ENCODE results near the gene WSCD2.

The WSCD2 gene

DNA sequence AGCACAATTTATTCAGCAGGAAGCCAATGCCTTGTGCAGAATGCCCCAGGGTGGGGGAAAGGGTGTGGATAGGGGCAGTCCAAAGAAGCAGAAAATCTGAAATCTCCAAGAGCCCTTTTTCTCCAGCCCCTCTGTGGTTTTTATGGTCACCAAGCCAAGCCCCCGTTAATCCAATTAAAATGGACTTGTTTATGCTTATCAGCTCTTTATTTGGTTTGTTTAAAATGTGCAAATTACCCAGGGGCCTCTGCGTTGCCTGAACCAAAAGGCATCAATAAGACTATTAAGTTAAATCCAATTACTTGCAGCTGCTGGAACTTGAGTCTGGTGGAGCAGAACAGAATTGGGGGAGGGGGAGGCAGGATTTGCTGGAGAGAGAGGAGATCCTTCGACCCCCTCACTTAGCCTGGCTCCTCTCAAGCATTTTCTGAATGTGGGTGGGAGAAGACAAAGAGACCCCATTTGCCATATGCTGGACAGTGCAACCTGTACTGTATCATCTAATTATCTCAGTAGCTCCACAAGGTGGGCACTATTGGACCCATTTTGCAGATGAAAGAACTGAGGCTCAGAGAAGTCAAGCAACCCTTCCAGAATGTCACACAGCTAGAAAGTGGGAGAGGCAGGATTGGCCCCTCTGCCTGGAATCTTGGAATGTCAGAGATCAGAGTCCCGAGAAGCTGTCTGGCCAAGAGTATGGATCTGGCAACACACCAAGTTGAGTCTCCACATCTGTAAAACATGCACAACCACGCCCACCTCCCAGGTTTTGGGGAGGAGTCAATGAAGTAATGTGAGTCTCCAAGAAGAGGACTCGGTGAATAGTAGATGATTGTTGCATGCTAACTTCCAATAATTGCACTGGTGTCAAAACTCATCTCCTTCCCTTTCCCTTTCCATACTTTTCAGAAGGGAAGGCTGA is 143.1 kb downstream of the WSCD2 start:
- no peaks in the 10 kb centered on the region for H3K36me3 ChIP-seq (ENCODE audit: control insufficient read depth in 5 of 5, insufficient read depth in 5 of 5, low read length in 5 of 5)
- no peak overlapping the region for H3K4me3 ChIP-seq (ENCODE audit: low read depth in 1 of 5, low read length in 5 of 5)

DNA sequence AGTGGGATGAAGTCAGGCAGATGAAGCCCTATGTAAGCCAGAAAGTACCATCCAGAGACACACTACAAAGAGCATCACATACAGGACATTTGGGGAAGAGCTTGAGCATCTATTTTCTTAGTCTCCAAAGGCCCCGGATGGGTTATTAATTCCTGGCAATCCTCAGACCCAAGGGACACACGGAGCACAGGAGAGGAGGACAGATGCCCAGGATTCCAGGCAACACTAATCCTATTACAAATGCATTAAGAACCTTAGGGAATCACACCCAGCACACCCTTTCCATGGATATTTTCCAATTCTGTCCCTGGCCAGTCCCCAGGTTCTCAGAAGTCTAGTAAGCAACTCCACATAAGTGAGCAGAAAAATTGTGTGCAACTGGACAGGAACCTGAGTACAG is 144.1 kb downstream of the WSCD2 start:
- H3K4me1 ChIP-seq (ENCODE audit: control insufficient read depth in 5 of 5, insufficient read depth in 5 of 5, low read length in 5 of 5) = peaks cover 0 to 11% (median 0%) of the 10 kb centered on the region in 5 donors
- no peaks in the 10 kb centered on the region for H3K36me3 ChIP-seq (ENCODE audit: control insufficient read depth in 5 of 5, insufficient read depth in 5 of 5, low read length in 5 of 5)
- H3K27me3 ChIP-seq (ENCODE audit: control insufficient read depth in 5 of 5, insufficient read depth in 4 of 5, low read length in 5 of 5) = peaks cover 0 to 2% (median 0%) of the 10 kb centered on the region in 5 donors
- no peak overlapping the region for H3K9ac ChIP-seq (ENCODE audit: low read length in 5 of 5)
- no peak overlapping the region for H3K4me3 ChIP-seq (ENCODE audit: low read depth in 1 of 5, low read length in 5 of 5)
- peaks cover 0 to 5% (median 0%) of the 10 kb centered on the region in 5 donors for H3K9me3 ChIP-seq (ENCODE audit: control insufficient read depth in 5 of 5, low read length in 5 of 5)
- H3K27ac ChIP-seq (ENCODE audit: low read depth, low read length) = no peak overlapping the region

More for the DNA sequence above, 143.1 kb downstream of the WSCD2 start:
- Histone ChIP-seq H3K27ac (ENCODE audit: low read depth, low read length) (no peak overlapping the region), H3K4me1 (ENCODE audit: control insufficient read depth in 5 of 5, insufficient read depth in 5 of 5, low read length in 5 of 5) (peaks cover 0 to 11% (median 0%) of the 10 kb centered on the region in 5 donors), H3K9me3 (ENCODE audit: control insufficient read depth in 5 of 5, low read length in 5 of 5) (peaks cover 0 to 5% (median 0%) of the 10 kb centered on the region in 5 donors), H3K9ac (ENCODE audit: low read length in 5 of 5) (no peak overlapping the region), H3K27me3 (ENCODE audit: control insufficient read depth in 5 of 5, insufficient read depth in 4 of 5, low read length in 5 of 5) (peaks cover 0 to 2% (median 0%) of the 10 kb centered on the region in 5 donors)

DNA sequence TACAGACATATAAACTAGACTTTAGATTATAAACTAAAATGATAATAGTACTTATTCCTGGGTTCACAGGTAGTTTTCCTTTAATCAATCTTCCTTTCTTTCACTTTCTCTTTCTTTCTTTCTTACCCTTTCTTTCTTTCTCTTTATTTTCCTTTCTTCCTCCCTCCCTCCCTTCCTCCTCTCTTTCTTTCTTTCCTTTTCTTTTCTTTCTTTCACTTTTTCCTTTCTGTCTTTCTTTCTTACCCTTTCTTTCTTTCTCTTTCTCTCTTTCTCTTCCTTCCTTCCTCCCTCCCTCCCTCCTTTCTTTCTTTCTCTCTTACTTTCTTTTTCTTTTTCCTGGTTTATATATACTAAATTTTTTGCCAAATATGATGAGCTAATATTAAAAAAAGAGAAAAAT is 148.5 kb downstream of the WSCD2 start:
- H3K27me3 ChIP-seq (ENCODE audit: control insufficient read depth in 5 of 5, insufficient read depth in 4 of 5, low read length in 5 of 5) = peaks cover 0 to 3% (median 2%) of the 10 kb centered on the region in 5 donors
- peaks cover 0 to 5% (median 0%) of the 10 kb centered on the region in 5 donors for H3K9me3 ChIP-seq (ENCODE audit: control insufficient read depth in 5 of 5, low read length in 5 of 5)
- H3K27ac ChIP-seq (ENCODE audit: low read depth, low read length) = no peak overlapping the region
- H3K4me1 ChIP-seq (ENCODE audit: control insufficient read depth in 5 of 5, insufficient read depth in 5 of 5, low read length in 5 of 5) = peaks cover 0 to 6% (median 4%) of the 10 kb centered on the region in 5 donors
- H3K9ac ChIP-seq (ENCODE audit: low read length in 5 of 5) = no peak overlapping the region
- H3K36me3 ChIP-seq (ENCODE audit: control insufficient read depth in 5 of 5, insufficient read depth in 5 of 5, low read length in 5 of 5) = no peaks in the 10 kb centered on the region
- H3K4me3 ChIP-seq (ENCODE audit: low read depth in 1 of 5, low read length in 5 of 5) = no peak overlapping the region

DNA sequence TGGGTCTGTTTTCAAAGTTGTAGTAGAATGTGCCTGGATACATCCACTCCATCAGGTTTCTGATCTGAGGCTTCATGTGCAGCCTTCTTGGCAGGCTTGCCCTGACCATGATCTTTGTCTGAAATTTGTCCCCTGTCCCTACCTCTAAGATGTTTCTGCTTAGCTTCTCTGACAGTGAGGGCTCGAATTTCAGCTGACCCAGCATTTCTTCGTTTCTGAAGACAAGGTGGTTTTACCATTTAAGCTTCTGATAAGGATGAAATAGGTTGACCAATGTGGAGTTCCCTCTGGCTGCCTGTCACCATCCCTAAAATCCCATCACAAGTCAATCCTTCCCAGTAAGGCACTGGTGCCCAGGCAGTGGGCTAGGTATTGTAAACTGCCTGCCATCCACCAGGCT is 153.1 kb downstream of the WSCD2 start:
- peaks cover 0 to 13% (median 4%) of the 10 kb centered on the region in 5 donors for H3K4me1 ChIP-seq (ENCODE audit: control insufficient read depth in 5 of 5, insufficient read depth in 5 of 5, low read length in 5 of 5)
- H3K27me3 ChIP-seq (ENCODE audit: control insufficient read depth in 5 of 5, insufficient read depth in 4 of 5, low read length in 5 of 5) = peaks cover 0 to 3% (median 0%) of the 10 kb centered on the region in 5 donors
- H3K9me3 ChIP-seq (ENCODE audit: control insufficient read depth in 5 of 5, low read length in 5 of 5) = no peaks in the 10 kb centered on the region
- no peak overlapping the region for H3K4me3 ChIP-seq (ENCODE audit: low read depth in 1 of 5, low read length in 5 of 5)
- no peaks in the 10 kb centered on the region for H3K36me3 ChIP-seq (ENCODE audit: control insufficient read depth in 5 of 5, insufficient read depth in 5 of 5, low read length in 5 of 5)
- H3K9ac ChIP-seq (ENCODE audit: low read length in 5 of 5) = no peak overlapping the region
- no peak overlapping the region for H3K27ac ChIP-seq (ENCODE audit: low read depth, low read length)

DNA sequence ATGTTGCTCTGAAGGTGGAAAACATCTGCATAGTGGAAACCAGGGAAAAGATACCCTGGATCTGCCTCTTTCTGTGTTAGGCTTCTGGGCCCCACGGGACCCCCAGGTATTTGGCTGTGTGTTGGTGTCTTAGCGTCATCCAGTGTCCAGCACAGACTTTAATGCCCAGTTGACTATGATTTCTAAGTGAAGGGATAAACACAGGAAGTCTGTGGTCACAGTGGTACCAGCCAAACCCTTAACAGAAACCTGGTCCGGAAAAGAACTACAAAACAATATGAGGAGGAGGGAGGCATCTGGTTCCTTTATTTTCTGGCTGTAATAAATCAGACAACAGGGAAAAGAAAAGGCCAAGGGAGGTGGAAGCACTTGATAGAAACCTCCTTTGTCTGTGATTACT is 153.6 kb downstream of the WSCD2 start:
- H3K9ac ChIP-seq (ENCODE audit: low read length in 5 of 5) = no peak overlapping the region

DNA sequence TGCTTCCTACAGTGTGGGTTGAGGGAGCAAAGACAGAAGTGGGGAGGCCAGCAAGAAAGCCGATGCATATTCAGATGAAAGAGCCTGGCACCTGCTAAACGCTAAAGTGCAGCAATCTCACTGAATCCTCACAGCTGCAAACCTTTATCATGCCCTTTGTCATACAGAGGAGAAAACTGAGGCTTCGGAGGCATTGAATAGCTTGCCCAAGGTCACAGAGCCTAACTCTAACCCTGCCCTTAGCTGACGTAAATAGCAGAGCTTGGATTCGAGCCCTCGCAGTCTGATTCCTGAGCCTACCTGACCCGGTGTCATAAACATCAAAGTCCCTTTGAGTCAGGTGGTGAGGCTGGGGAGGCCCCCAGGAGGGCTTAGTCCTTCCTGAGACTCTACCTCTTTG is 155.1 kb downstream of the WSCD2 start:
- Histone ChIP-seq H3K27me3 (ENCODE audit: control insufficient read depth in 5 of 5, insufficient read depth in 4 of 5, low read length in 5 of 5) (peaks cover 0 to 5% (median 3%) of the 10 kb centered on the region in 5 donors), H3K36me3 (ENCODE audit: control insufficient read depth in 5 of 5, insufficient read depth in 5 of 5, low read length in 5 of 5) (no peaks in the 10 kb centered on the region), H3K9me3 (ENCODE audit: control insufficient read depth in 5 of 5, low read length in 5 of 5) (no peaks in the 10 kb centered on the region), H3K4me1 (ENCODE audit: control insufficient read depth in 5 of 5, insufficient read depth in 5 of 5, low read length in 5 of 5) (peaks cover 0 to 23% (median 9%) of the 10 kb centered on the region in 5 donors), H3K9ac (ENCODE audit: low read length in 5 of 5) (no peak overlapping the region), H3K4me3 (ENCODE audit: low read depth in 1 of 5, low read length in 5 of 5) (no peak overlapping the region), H3K27ac (ENCODE audit: low read depth, low read length) (no peak overlapping the region)

More for the DNA sequence above, 153.6 kb downstream of the WSCD2 start:
- peaks cover 0 to 3% (median 0%) of the 10 kb centered on the region in 5 donors for H3K27me3 ChIP-seq (ENCODE audit: control insufficient read depth in 5 of 5, insufficient read depth in 4 of 5, low read length in 5 of 5)
- no peaks in the 10 kb centered on the region for H3K9me3 ChIP-seq (ENCODE audit: control insufficient read depth in 5 of 5, low read length in 5 of 5)
- H3K27ac ChIP-seq (ENCODE audit: low read depth, low read length) = no peak overlapping the region
- H3K36me3 ChIP-seq (ENCODE audit: control insufficient read depth in 5 of 5, insufficient read depth in 5 of 5, low read length in 5 of 5) = no peaks in the 10 kb centered on the region
- peaks cover 0 to 13% (median 4%) of the 10 kb centered on the region in 5 donors for H3K4me1 ChIP-seq (ENCODE audit: control insufficient read depth in 5 of 5, insufficient read depth in 5 of 5, low read length in 5 of 5)
- no peak overlapping the region for H3K4me3 ChIP-seq (ENCODE audit: low read depth in 1 of 5, low read length in 5 of 5)

DNA sequence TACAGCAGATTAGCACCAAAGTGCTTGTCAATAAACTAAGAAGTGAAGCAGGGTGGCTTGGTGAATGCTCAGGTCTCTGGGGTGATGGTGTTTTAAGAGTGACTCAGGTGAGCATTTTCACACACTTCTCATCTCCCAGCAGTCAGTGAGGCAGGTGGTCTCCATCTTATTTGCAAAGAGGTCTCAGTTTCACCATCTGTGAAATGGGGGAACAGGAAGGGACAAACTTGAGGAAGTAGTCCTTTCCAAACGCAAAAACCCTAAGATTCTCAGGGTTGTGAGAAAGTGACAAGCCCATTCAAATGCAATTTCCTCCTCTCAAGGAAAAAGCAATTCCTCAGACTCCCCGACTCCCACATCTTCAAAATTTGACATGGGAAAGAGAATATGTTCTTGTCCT is 155.9 kb downstream of the WSCD2 start:
- Histone ChIP-seq H3K4me3 (ENCODE audit: low read depth in 1 of 5, low read length in 5 of 5) (no peak overlapping the region), H3K36me3 (ENCODE audit: control insufficient read depth in 5 of 5, insufficient read depth in 5 of 5, low read length in 5 of 5) (peaks cover 0 to 3% (median 0%) of the 10 kb centered on the region in 5 donors), H3K27ac (ENCODE audit: low read depth, low read length) (no peak overlapping the region), H3K27me3 (ENCODE audit: control insufficient read depth in 5 of 5, insufficient read depth in 4 of 5, low read length in 5 of 5) (peaks cover 0 to 5% (median 3%) of the 10 kb centered on the region in 5 donors), H3K4me1 (ENCODE audit: control insufficient read depth in 5 of 5, insufficient read depth in 5 of 5, low read length in 5 of 5) (peaks cover 0 to 32% (median 18%) of the 10 kb centered on the region in 5 donors), H3K9me3 (ENCODE audit: control insufficient read depth in 5 of 5, low read length in 5 of 5) (no peaks in the 10 kb centered on the region), H3K9ac (ENCODE audit: low read length in 5 of 5) (no peak overlapping the region)

DNA sequence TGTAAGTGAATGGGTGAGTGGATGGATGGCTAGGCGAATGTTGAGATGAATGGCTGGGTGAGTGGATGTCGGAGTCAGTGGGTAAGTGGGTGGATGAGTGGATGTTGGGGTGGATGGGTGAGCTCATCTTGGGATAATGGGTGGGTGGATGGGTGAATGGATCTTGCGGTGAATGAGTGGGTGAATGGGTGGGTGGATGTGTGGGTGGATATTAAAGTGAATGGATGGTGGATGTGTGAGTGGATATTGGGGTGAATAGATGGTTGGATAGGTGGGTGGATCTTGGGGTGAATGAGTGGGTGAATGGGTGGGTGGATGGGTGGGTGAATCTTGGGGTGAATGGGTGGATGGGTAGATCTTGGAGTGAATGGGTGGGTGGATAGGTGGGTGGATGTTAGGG is 158.1 kb downstream of the WSCD2 start:
- Histone ChIP-seq H3K9me3 (ENCODE audit: control insufficient read depth in 5 of 5, low read length in 5 of 5) (no peaks in the 10 kb centered on the region), H3K27me3 (ENCODE audit: control insufficient read depth in 5 of 5, insufficient read depth in 4 of 5, low read length in 5 of 5) (peaks cover 0 to 6% (median 0%) of the 10 kb centered on the region in 5 donors), H3K4me1 (ENCODE audit: control insufficient read depth in 5 of 5, insufficient read depth in 5 of 5, low read length in 5 of 5) (peaks cover 0 to 39% (median 20%) of the 10 kb centered on the region in 5 donors), H3K27ac (ENCODE audit: low read depth, low read length) (no peak overlapping the region), H3K36me3 (ENCODE audit: control insufficient read depth in 5 of 5, insufficient read depth in 5 of 5, low read length in 5 of 5) (peaks cover 0 to 20% (median 4%) of the 10 kb centered on the region in 5 donors), H3K9ac (ENCODE audit: low read length in 5 of 5) (no peak overlapping the region), H3K4me3 (ENCODE audit: low read depth in 1 of 5, low read length in 5 of 5) (no peak overlapping the region)

DNA sequence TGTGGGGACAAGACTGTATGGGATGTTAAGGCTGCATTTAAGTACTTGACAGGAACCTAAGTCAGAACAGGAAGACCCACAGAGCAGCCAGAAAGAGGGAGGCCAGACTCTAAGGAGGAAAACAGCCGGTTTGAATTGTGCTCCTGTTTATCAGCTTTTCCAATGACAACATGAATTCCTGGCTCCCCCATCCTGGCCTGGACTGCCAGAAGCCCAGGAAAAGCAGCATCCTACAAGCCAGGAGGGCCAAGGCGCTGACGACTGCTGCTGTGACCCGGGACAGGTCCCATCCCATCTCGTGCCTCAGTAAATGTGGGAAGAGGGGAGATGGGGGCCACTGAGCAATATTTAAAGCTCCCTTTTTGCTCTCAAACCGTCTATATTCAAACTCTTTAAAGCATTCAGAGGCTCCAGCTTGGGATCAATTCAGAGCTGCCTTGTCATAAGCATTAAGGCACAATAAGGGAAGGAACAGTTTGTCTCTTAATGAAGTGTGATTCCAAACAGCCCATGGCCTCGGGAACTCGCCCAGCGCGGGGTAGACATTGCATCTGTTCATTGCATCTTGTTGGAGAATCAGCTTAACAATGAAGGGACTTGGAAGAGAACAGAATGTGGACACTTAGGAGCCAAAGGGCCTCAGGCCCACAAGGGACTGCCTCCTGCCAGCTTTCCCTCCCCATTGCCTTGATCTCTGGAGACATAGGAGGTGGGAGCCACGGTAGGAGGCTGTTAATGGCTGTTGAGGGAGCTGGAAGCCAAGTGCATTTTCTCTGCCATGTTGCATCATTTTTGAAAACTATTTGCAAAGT is 160.5 kb downstream of the WSCD2 start:
- Histone ChIP-seq H3K4me3 (ENCODE audit: low read depth in 1 of 5, low read length in 5 of 5) (no peak overlapping the region), H3K27ac (ENCODE audit: low read depth, low read length) (no peak overlapping the region)

More for the DNA sequence above, 160.5 kb downstream of the WSCD2 start:
- H3K4me1 ChIP-seq (ENCODE audit: control insufficient read depth in 5 of 5, insufficient read depth in 5 of 5, low read length in 5 of 5) = peaks cover 0 to 29% (median 16%) of the 10 kb centered on the region in 5 donors
- no peaks in the 10 kb centered on the region for H3K9me3 ChIP-seq (ENCODE audit: control insufficient read depth in 5 of 5, low read length in 5 of 5)
- peaks cover 0 to 9% (median 0%) of the 10 kb centered on the region in 5 donors for H3K27me3 ChIP-seq (ENCODE audit: control insufficient read depth in 5 of 5, insufficient read depth in 4 of 5, low read length in 5 of 5)
- no peak overlapping the region for H3K9ac ChIP-seq (ENCODE audit: low read length in 5 of 5)
- peaks cover 0 to 33% (median 8%) of the 10 kb centered on the region in 5 donors for H3K36me3 ChIP-seq (ENCODE audit: control insufficient read depth in 5 of 5, insufficient read depth in 5 of 5, low read length in 5 of 5)

Measured in subcutaneous abdominal adipose tissue (tissue), 5 donors.